AG09309 (cell line): ENCODE data around the gene NHSL1.

Experiments used
- DNase-seq: peaks from one replicate; pipeline ENCODE4 v3.0.0-alpha.2; 2010; ENCODE audit warnings: low read depth
- H3K4me3 ChIP-seq: 2 replicates; pipeline ENCODE4 v1.5.1; 2011; ENCODE audit warnings: mild to moderate bottlenecking, low read depth, low read length, moderate library complexity; ENCODE audit not compliant: control insufficient read depth
- CTCF ChIP-seq: IDR thresholded peaks from 2 replicates; pipeline ENCODE4 v1.5.1; 2011; ENCODE audit warnings: mild to moderate bottlenecking, low read depth, low read length, inconsistent platforms; ENCODE audit not compliant: insufficient read depth, control insufficient read depth; ENCODE audit errors: missing control alignments

Gene NHSL1

GRCh38 chr6:138531387-138531786 lies 32.1 kb upstream of the NHSL1 start:
- no peak for DNase-seq
- TF ChIP-seq CTCF, result no peak
- H3K4me3 ChIP-seq, result no peak overlapping the region

GRCh38 chr6:138529478-138529877 lies 30.2 kb upstream of the NHSL1 start:
- no peak overlapping the region for H3K4me3 ChIP-seq
- DNase-seq, result no peak
- TF ChIP-seq CTCF, result no peak

- TF ChIP-seq CTCF, result no peak
- H3K4me3 ChIP-seq, result no peak overlapping the region
- DNase-seq, result no peak
These were observed 29.7 kb upstream of the NHSL1 start for GRCh38 chr6:138528956-138529355.

- DNase-seq, result no peak
- H3K4me3 ChIP-seq, result no peak overlapping the region
- no peak for TF ChIP-seq CTCF
These were observed 28.8 kb upstream of the NHSL1 start for GRCh38 chr6:138528137-138528536.

DNA sequence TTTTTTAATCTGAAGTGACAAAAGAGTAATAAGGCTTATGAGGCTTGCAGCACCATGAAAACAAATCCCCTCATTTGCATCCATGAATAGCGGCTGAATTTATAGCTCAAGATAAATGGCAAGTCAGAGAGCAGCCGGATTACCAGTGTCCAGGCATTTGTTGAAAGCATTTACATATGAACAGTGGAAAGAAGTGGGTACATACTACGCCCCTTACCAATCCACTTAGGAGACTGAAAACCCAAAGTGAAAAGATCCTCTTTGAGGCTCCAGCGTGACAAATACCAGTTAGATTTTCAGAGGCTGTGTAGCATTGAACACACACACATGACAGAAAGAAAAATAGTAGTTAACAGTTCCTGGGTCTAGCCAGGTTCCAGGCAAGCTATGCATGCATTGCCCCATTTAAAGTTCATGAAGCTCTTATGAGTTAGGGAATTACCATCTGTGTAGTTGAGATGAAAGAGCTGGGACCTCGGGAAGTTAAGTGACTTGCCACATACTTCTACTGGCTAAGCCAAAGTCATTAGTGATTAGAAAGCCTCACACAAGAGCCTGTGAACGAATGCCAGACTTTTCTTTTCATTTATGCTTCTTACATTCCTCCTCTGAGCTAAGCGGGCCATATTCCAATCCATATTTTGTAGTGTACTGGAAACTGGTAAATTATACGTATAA lies 28.3 kb upstream of the NHSL1 start:
- no peak for TF ChIP-seq CTCF
- H3K4me3 ChIP-seq, result no peak overlapping the region
- no peak for DNase-seq

DNA sequence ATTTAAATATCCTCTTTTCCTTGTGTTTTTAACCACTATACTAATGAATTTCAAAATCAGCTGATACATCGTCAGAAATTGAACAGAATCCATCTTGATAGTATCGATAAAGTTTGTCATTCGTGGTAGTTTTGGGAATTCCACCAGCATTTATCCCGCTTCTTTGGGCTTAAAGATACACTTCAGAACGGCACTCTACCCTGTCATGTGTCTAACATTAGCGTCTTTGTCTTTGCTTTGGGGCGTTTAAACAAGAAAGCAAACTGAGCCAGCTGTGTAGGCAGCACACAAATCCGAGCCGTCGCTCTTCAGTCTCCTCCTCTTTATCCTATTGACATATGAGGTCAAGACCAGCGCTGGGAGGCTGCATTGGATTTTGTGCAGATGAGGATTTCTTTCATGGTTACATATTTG lies 27.5 kb upstream of the NHSL1 start:
- no peak for TF ChIP-seq CTCF
- no peak overlapping the region for H3K4me3 ChIP-seq
- DNase-seq, result no peak

DNA sequence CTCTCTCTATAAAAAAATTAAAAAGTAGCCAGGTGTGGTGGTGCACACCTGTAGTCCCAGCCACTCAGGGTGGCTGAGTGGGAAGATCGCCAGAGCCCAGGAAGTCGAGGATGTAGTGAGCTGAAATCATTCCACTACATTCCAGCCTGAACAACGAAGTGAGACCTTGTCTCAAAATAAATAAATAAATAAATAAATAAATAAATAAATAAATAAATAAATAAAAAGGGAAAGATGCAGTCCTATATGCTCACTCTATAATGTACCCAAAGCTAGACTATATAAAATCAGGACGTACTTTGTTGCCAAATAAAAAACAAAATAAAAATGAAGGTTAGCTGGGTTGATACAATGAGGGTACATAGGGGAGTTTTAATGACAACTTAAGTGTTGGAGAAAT lies 26.1 kb upstream of the NHSL1 start:
- no peak overlapping the region for H3K4me3 ChIP-seq
- no peak for DNase-seq
- TF ChIP-seq CTCF, result no peak
